Esophagus (tissue), 2 donors: Measurements from ENCODE around the gene NNT. TPM values are rescaled to one million over a fixed set of nuclear protein-coding genes. Genes with fewer than 3 reads are reported as not detected.
"Not testable (repeated sequence)": the region's sequence is repeated elsewhere in the genome, so short reads cannot be mapped to it uniquely, and the experiment has no call there.

Source experiments
- H3K27ac ChIP-seq, 2 donors: one replicate each; pipeline ENCODE4 v1.5.1; 2013; ENCODE audit warnings: low read depth in 2 of 2, mild to moderate bottlenecking in 2 of 2, inconsistent platforms in 1 of 2, low read length in 1 of 2, moderate library complexity in 1 of 2
- H3K27me3 ChIP-seq, 2 donors: one replicate each; pipeline ENCODE4 v1.6.1; 2013; ENCODE audit warnings: low read length in 2 of 2, control low read depth in 1 of 2, mild to moderate bottlenecking in 1 of 2; ENCODE audit not compliant: insufficient read depth in 2 of 2, control insufficient read depth in 1 of 2
- H3K36me3 ChIP-seq, 2 donors: one replicate each; pipeline ENCODE4 v1.6.1; 2013; ENCODE audit warnings: low read length in 1 of 2; ENCODE audit not compliant: control insufficient read depth in 2 of 2, insufficient read depth in 2 of 2
- H3K4me1 ChIP-seq, 2 donors: one replicate each; pipeline ENCODE4 v1.6.1; 2013; ENCODE audit warnings: low read length in 1 of 2; ENCODE audit not compliant: control insufficient read depth in 2 of 2, insufficient read depth in 2 of 2
- H3K4me3 ChIP-seq, 2 donors: one replicate each; pipeline ENCODE4 v1.5.1; 2013; ENCODE audit warnings: low read length in 2 of 2, mild to moderate bottlenecking in 2 of 2, low read depth in 1 of 2, moderate library complexity in 1 of 2
- H3K9me3 ChIP-seq, 2 donors: one replicate each; pipeline ENCODE4 v1.6.1; 2013; ENCODE audit warnings: mild to moderate bottlenecking in 2 of 2, low read depth in 1 of 2, low read length in 1 of 2, moderate library complexity in 1 of 2; ENCODE audit not compliant: control insufficient read depth in 2 of 2, insufficient read depth in 1 of 2
- WGBS, 2 donors: extraction: QIAGEN DNeasy Blood & Tissue Kit; methylation state at CpG; one replicate each; pipeline ENCODE4 v1.1.7; 2013; 5-methylcytosine and 5-hydroxymethylcytosine counted together
- polyA plus RNA-seq, 2 donors: library from polyadenylated mRNA; stranded (reverse); fragments of 200-250 nt; gene quantifications; one replicate each; pipeline ENCODE4 v1.2.3, GENCODE V29; 2013
- donor health status: healthy with polysubstance abuse.
- donor health status: Bipolar disorder and iron deficiency.

The NNT gene
- polyA plus RNA-seq = 10 to 100 TPM in 1 of 2 donors, 1 to 10 TPM in 1; 7.7 to 13.4 TPM

GRCh38 chr5:43602461-43603343 lies at the start of gene NNT:
Gene NNT (plus strand): TSS chr5:43603180. CDS start chr5:43609196, 6,016 bp downstream.
- H3K36me3 ChIP-seq = no peaks in the 10 kb centered on the region
- H3K27ac ChIP-seq = peak within 1 kb of the TSS; percentile 85 to 88
- H3K9me3 ChIP-seq = no peaks in the 10 kb centered on the region
- 1% methylated on average over 58 to 60 of the region's 60 CpGs for WGBS, 2 donors
- H3K4me1 ChIP-seq = no peaks in the 10 kb centered on the region
- H3K27me3 ChIP-seq = no peaks in the 10 kb centered on the region
- peak within 1 kb of the TSS; percentile 86 to 89 for H3K4me3 ChIP-seq

DNA sequence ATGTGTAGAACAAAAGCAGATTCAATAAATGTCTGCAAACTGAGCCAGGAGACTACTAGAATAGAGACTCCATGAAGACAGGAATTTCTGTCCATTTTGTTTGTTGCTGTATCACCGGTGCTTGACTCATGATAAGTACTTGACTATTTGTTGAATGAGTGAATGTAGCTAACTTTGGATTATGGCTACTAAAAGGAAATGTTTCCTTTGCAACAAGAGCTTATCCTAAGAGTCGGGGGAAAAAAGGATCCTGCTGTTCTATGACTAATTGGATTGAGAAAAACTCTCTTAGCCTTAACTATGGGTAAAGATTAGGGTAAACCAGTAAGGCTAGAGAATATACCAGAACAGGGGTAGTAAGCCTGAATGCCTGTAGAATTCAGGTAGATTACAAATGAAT lies 49.6 kb upstream of the NNT start:
- Histone ChIP-seq H3K4me1 (no peaks in the 10 kb centered on the region), H3K27ac (no peak overlapping the region), H3K27me3 (no peaks in the 10 kb centered on the region), H3K9me3 (no peaks in the 10 kb centered on the region), H3K36me3 (no peaks in the 10 kb centered on the region), H3K4me3 (no peak overlapping the region)
- WGBS, 2 donors = 54 to 79% methylated on average over 2 of the region's 2 CpGs

DNA sequence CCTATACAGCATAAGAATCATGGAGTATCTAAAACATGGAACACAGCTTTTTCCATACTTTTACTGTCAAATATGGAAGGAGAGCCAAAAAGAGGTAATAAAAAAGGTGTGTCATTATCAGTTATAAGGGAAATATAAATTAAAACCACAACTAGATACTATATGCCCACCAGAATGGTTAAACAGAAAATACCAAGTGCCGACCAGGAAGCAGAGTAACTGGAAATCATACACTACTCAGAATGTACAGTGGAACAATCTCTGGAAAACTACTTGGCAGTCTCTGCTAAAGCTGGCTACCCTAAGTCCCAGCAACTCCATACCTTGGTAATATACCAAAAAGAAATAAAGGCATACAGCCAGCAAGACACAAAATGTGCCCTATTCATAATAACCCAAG lies 48.5 kb upstream of the NNT start:
- Histone ChIP-seq H3K36me3 (no peaks in the 10 kb centered on the region), H3K9me3 (no peaks in the 10 kb centered on the region), H3K27me3 (no peaks in the 10 kb centered on the region), H3K27ac (no peak overlapping the region), H3K4me1 (no peaks in the 10 kb centered on the region), H3K4me3 (no peak overlapping the region)
- 79 to 91% methylated on average over 1 of the region's 1 CpG for WGBS, 2 donors

- Histone ChIP-seq H3K9me3 (no peaks in the 10 kb centered on the region), H3K36me3 (no peaks in the 10 kb centered on the region), H3K4me3 (peak overlapping the region; percentile 82 to 94), H3K27ac (peak overlapping the region; percentile 96 to 99), H3K27me3 (no peaks in the 10 kb centered on the region), H3K4me1 (no peaks in the 10 kb centered on the region)
- 0% methylated on average over 44 of the region's 44 CpGs for WGBS, 2 donors
These were observed 46.9 kb upstream of the NNT start for GRCh38 chr5:43555895-43556606.

- H3K27me3 ChIP-seq, H3K36me3 ChIP-seq, H3K9me3 ChIP-seq, H3K4me1 ChIP-seq: not testable (repeated sequence)
- H3K27ac ChIP-seq = peak overlapping the region; percentile 96 to 99
- peak overlapping the region; percentile 82 to 94 for H3K4me3 ChIP-seq
- 1 to 3% methylated on average over 9 to 30 of the region's 30 CpGs for WGBS, 2 donors
These were observed 46.4 kb upstream of the NNT start for GRCh38 chr5:43556607-43556856.

DNA sequence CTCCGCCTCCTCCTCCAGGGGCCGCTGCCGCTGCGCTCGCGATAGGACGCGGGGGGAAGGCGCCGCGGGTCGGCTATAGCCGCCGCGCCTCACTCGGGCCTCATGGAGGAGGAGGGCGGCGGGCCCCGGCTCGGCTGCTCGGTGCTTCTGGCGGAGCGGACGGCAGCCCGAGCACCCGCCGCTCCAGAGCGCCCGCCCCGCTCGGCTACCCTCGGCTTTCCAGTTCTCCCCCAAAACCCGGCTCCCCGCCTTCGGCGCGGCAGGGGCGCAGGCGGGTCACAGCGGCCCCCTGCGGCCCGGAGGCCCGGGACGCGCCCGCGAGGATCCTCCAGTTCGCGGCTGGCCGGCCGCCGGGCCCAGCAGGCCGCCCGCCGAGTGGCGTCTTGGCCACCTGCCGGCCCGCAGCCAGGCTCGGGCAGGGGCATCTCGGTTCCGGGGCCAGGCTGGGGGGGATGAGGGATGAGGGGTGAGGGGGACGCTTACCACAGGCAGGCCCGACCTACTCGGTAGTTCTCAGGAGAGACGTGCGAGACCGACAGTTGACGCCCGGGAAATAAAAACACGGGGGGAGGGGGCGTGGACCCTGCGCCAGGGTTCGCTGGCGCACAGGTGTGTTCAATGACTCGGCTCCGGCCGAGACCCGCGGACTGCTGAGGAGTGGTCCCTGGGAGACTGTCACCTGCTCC lies 46.0 kb upstream of the NNT start, which contains the start of gene PAIP1:
Gene PAIP1 (minus strand): TSS at position 221 of the 686 bp plus-strand sequence. CDS start 231 bp downstream, outside the sequence.
- 1% methylated on average over 65 to 79 of the region's 79 CpGs for WGBS, 2 donors
- no peaks in the 10 kb centered on the region for H3K27me3 ChIP-seq
- H3K36me3 ChIP-seq = no peaks in the 10 kb centered on the region
- no peaks in the 10 kb centered on the region for H3K9me3 ChIP-seq
- H3K4me3 ChIP-seq = peak within 1 kb of the TSS; percentile 82 to 94
- peak within 1 kb of the TSS; percentile 96 to 99 for H3K27ac ChIP-seq
- H3K4me1 ChIP-seq = no peaks in the 10 kb centered on the region

DNA sequence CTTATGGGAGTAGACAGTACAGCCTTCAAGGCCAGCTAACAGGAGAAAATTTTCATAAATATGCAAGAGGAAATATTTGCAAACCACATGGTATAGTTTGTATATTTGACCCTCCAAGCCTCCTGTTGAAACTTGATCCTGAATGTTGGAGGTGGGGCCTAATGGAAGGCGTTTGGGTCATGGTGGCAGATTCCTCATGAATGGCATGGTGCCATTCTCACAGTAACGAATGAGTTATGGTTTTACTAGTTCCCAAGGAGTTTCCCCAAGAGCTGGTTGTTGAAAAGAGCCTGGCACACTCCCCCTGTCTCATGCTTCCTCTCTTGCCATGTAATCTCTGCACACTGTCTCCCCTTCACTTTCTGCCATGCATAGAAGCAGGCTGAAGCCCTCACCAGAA lies 42.9 kb upstream of the NNT start:
- 24 to 50% methylated on average over 2 of the region's 2 CpGs for WGBS, 2 donors
- Histone ChIP-seq H3K4me1 (no peaks in the 10 kb centered on the region), H3K27ac (no peak overlapping the region), H3K27me3 (no peaks in the 10 kb centered on the region), H3K4me3 (no peak overlapping the region), H3K36me3 (no peaks in the 10 kb centered on the region), H3K9me3 (no peaks in the 10 kb centered on the region)

DNA sequence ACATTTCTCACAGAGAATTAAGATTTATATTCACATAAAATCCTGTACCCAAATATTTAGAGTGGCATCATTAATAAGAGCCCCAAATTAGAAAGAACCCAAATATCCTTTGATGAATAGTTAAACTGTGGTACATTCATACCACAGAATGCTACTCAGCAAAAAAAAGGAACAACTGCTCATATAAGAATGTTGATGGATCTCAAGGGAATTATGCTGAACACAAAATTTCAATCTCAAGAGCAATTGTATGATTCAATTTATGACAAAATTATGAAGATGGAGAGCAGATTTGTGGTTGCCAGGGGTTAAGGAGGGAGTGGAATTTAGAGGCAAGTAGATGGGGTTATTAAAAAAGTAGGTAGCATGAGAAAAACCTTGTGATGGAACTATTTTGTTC lies 41.6 kb upstream of the NNT start:
- Histone ChIP-seq H3K9me3 (no peaks in the 10 kb centered on the region), H3K4me3 (no peak overlapping the region), H3K27me3 (no peaks in the 10 kb centered on the region), H3K4me1 (no peaks in the 10 kb centered on the region), H3K27ac (no peak overlapping the region), H3K36me3 (no peaks in the 10 kb centered on the region)

- H3K4me1 ChIP-seq = no peaks in the 10 kb centered on the region
- no peaks in the 10 kb centered on the region for H3K27me3 ChIP-seq
- no peak overlapping the region for H3K4me3 ChIP-seq
- peak overlapping the region in 1 of 2 donors; percentile 47 for H3K27ac ChIP-seq
- 43 to 45% methylated on average over 3 of the region's 3 CpGs for WGBS, 2 donors
- no peaks in the 10 kb centered on the region for H3K36me3 ChIP-seq
- no peaks in the 10 kb centered on the region for H3K9me3 ChIP-seq
These were observed 39.7 kb upstream of the NNT start for GRCh38 chr5:43563321-43563720.
